ENCODE data around the gene MCU.

Gene MCU

DNA sequence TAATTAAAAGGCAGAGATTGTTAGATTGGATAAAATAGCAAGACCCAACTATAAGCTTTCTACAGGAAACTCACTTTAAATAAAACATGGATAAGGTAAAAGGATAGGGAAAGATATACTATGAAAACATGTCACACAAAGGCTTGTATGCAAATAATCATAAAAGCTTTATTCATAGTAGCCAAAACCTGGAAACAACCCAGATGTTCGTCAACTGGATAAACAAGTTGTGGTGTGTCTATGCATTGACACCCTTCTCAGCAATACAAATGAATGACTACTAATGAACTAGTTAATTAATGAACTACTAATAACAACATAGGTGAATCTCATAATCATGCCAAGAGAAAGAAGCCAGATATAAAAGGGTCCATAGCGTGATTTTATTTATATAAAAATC lies 163.8 kb downstream of the MCU start:
- DNase-seq (ENCODE audit: extremely low read depth, low read depth) = no peak
- TF ChIP-seq, protein P1, sequence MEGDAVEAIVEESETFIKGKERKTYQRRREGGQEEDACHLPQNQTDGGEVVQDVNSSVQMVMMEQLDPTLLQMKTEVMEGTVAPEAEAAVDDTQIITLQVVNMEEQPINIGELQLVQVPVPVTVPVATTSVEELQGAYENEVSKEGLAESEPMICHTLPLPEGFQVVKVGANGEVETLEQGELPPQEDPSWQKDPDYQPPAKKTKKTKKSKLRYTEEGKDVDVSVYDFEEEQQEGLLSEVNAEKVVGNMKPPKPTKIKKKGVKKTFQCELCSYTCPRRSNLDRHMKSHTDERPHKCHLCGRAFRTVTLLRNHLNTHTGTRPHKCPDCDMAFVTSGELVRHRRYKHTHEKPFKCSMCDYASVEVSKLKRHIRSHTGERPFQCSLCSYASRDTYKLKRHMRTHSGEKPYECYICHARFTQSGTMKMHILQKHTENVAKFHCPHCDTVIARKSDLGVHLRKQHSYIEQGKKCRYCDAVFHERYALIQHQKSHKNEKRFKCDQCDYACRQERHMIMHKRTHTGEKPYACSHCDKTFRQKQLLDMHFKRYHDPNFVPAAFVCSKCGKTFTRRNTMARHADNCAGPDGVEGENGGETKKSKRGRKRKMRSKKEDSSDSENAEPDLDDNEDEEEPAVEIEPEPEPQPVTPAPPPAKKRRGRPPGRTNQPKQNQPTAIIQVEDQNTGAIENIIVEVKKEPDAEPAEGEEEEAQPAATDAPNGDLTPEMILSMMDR (IDR thresholded peaks at IDR 0.05; ENCODE audit: low read depth, low read length, missing control alignments) = no peak
- H3K4me3 ChIP-seq (replicated peaks; ENCODE audit: low read depth, low read length) = no peak overlapping the region

DNA sequence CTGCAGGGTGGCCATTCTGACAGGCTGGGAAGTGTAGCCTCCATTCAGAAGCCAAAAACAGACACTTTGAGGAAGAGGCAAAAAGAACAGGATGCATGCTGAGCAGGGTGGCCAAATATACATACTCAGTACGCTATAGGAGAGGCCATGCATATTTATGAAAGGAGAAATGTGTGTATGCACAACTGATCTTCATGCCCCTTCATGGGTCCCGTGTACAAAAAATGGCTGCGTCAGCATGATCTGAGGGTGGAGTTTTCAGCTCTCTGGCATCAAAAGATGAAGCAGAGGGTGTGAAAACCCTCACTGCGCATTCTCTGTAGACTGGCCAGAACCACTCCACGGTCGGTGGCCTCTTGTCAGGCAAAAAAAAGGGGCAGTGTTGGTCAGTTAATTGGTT lies 166.1 kb downstream of the MCU start:
- DNase-seq (ENCODE audit: extremely low read depth, low read depth) = no peak
- H3K4me3 ChIP-seq (replicated peaks; ENCODE audit: low read depth, low read length) = no peak overlapping the region
- TF ChIP-seq, protein P1 (IDR thresholded peaks at IDR 0.05; ENCODE audit: low read depth, low read length, missing control alignments) = no peak

DNA sequence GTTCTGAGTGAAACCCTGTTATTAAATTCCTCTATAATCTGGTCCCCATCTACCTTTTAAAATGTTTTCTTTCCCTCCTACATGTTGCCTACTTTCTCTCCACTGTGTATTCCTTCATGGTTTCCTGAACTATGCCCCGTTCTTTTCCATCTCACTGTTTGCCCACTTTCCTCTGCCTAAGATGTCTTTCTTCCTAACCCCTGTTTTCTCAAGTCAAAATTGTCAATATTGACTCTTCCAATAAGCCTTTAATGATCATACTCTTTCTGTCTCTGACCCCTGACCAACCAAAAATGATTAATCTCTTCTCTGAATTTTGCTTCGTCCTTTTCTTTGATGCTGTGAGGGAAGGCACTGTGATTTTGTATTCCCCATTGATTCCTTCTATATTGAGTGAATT lies 171.0 kb downstream of the MCU start:
- no peak overlapping the region for H3K4me3 ChIP-seq (replicated peaks; ENCODE audit: low read depth, low read length)
- TF ChIP-seq, protein P1 (IDR thresholded peaks at IDR 0.05; ENCODE audit: low read depth, low read length, missing control alignments) = no peak
- no peak for DNase-seq (ENCODE audit: extremely low read depth, low read depth)

DNA sequence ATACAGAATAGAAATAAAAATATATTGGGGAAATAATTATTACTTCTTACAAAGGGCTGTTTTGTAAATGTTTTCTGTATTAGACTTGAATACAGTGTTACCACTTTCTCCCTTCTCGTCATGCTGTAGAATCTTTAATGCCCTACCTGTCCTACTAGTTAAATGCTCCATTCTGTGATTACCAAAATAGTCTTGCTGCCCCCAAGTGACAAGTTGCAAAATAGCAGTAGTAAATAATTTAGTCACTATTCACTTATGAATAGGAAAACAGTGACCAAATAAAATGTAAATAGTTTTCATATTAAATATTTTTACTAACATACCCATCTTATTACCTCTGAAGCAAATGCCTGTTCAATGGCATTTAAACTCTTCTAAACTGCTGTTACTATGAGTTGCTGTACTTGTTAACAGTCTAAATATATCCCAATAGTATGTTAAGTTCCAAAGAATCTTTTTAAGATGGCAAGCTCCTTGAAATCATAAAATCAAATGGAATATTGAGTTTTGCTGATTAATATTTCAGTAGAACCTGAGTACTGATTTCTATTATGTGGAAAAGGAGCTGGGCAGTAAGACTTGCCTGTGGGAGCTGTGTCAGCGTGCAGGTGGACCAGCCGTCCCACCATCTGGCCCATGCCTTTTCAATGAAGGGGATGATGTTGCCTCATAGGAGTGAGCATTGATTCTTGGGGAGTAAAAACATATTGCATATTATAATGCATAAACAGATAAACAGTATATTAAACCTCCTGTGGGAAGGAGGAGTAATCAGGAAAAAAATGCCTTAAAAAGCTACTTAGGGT lies 183.5 kb downstream of the MCU start:
- TF ChIP-seq, protein P1 (IDR thresholded peaks at IDR 0.05; ENCODE audit: low read depth, low read length, missing control alignments) = peak; percentile 40
- no peak overlapping the region for H3K4me3 ChIP-seq (replicated peaks; ENCODE audit: low read depth, low read length)
- DNase-seq (ENCODE audit: extremely low read depth, low read depth) = no peak

DNA sequence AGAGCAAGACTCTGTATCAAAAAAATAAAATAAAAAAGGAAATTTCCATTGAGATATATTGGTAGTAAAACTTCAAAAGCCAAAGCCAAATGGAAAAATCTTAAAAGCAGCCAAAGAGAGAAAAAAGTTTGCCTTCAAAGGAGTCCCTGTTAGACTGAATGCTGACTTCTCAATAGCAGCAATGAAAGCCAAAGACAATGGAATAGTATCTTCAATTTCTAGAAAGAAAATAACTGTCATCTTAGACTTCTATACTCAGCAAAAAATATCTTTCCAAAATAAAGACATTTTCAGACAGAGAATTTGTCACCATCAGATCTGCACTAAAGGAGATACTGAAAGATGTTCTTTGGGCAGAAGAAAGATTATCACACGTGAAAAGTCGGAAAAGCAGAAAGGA lies 187.3 kb downstream of the MCU start:
- TF ChIP-seq, protein P1 (IDR thresholded peaks at IDR 0.05; ENCODE audit: low read depth, low read length, missing control alignments) = no peak
- no peak overlapping the region for H3K4me3 ChIP-seq (replicated peaks; ENCODE audit: low read depth, low read length)
- DNase-seq (ENCODE audit: extremely low read depth, low read depth) = no peak

DNA sequence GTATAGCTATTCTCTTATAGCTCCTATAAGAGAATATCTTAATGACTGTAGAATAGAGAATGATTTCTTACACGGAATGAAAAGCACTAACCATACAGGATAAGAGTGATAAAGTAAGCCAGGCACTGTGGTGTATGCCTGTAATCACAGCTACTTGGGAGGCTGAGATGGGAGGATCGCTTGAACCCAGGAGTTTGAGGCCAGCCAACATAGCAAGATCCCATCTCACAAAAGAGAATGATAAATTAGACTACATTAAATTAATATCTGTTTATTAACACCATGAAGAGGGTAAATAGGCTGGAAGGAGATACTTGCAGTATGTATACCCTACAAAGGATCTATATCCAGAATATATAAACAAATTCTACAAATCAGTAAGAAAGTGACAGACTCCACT lies 189.3 kb downstream of the MCU start:
- H3K4me3 ChIP-seq (replicated peaks; ENCODE audit: low read depth, low read length) = no peak overlapping the region
- TF ChIP-seq, protein P1 (IDR thresholded peaks at IDR 0.05; ENCODE audit: low read depth, low read length, missing control alignments) = no peak
- DNase-seq (ENCODE audit: extremely low read depth, low read depth) = no peak

DNA sequence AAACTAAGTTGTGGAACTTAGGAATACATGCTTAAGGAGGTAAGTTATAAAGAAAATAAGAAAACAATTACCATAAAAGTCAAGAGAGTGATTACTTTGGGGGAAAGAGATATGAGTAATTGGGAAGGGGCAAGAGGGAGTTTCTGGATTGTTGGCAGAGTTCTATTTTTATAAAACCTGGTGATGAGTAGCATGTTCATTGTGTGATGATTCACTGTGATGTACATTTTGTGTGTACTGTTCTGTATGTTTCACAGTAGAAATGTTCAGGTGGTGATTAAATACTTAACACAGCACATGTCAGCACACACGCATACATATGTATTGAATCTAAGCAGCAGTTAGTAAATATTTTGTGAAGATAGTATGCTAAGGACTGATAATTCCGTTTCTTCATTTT lies 191.9 kb downstream of the MCU start:
- TF ChIP-seq, protein P1 (IDR thresholded peaks at IDR 0.05; ENCODE audit: low read depth, low read length, missing control alignments) = no peak
- DNase-seq (ENCODE audit: extremely low read depth, low read depth) = no peak
- H3K4me3 ChIP-seq (replicated peaks; ENCODE audit: low read depth, low read length) = no peak overlapping the region

All from HFF-Myc (cell line).